Stimulated activated CD4-positive, alpha-beta T cell treated with anti-CD3 and anti-CD28 coated beads, Interleukin-15, amount 100 ng/mL, for 1 hour (primary cell): ENCODE results near the gene ZNF253.
"Not testable (repeated sequence)": the region's sequence is repeated elsewhere in the genome, so short reads cannot be mapped to it uniquely, and the experiment has no call there.

ENCODE experiments used
- DNase-seq, 2 donors: peaks; one replicate each; pipeline ENCODE4 v3.0.0-alpha.2; 2020; ENCODE audit warnings: low read depth in 1 of 2, low spot score in 1 of 2

The ZNF253 gene

DNA sequence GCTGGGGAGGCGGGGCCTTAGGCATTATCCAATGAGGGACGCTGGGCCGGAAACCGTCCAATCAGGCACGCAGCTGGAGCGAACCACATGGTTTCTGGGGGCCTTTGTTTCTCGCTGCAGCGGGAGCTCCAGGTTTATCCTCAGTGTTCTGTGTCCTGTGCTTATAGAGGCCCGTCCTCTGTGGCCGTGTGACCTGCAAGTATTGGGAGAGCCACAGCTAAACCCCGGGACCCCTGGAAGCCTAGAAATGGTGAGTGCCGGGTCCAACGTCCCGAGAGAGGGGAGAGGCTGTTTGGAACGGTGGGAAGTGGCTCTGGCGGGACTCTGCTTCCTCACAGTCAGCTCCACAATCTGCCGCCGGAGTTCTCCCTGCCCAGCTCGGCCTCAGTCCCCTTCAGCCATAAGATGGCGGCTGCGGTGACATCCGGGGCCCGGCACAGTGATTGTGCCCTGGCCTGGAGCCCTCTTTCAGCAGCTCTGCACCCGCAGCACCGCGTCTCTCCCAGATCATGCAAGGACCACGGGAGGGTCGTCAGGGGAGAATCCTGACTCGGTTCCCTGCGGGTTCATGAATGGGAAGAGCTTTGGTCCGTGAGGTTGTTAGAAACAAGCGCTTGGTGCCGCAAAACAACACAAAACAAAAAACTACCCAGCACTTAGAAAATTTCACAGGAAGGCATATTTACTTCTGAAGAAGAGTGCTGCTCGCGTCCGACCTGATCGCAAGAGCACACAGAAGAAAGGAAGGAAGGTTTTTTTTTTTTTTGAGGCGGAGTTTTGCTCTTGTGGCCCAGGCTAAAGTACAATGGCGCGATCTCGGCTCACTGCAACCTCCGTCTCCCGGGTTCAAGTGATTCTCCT, at the start of gene ZNF253:
Gene ZNF253, plus strand, starts transcription at position 133 of the 861 bp plus-strand sequence. Its CDS starts 115 bp downstream, at position 248.
- peak; percentile 82 to 88 for DNase-seq

DNA sequence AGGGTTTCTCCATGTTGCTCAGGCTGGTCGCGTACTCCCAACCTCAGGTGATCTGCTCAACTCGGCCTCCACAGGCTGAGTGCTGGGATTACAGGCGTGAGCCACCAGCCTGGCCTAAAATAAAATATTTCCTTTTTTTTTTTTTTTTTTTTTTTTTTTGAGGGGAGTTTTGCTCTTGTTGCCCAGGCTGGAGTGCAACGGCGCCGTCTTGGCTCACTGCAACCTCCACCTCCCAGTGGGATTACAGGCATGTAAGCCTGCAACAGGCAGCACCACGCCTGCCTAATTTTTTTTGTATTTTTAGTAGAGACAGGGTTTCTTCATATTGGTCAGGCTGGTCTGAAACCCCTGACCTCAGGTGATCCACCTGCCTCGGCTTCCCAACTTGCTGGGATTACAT, 49.0 kb upstream of the ZNF253 start:
- no peak for DNase-seq

GRCh38 chr19:19817357-19817756, 48.3 kb upstream of the ZNF253 start:
- DNase-seq: peak in 1 of 2 donors; percentile 22

DNA sequence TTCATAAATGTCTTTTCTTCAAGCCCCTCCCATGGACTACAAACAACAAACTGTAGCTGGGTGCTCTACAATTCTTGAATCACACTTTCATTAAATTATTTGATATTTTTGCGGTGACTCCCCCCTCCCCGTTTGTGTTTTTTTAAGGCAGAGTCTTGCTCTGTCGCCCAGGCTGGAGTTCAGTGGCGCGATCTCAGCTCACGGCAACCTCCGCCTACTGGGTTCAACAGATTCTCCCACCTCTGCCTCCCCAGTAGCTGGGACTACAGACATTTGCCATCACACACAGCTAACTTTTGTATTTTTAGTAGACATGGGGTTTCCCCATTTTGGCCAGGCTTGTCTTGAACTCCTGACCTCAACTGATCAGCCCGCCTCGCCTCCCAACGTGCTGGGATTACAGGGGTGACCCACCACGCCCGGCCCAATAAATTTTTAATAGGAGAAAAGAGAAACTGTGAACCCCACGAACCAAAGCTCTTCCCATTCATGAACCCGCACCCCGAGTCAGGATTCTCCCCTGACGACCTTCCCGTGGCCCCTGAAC, 44.8 kb upstream of the ZNF253 start:
- DNase-seq: no peak

DNA sequence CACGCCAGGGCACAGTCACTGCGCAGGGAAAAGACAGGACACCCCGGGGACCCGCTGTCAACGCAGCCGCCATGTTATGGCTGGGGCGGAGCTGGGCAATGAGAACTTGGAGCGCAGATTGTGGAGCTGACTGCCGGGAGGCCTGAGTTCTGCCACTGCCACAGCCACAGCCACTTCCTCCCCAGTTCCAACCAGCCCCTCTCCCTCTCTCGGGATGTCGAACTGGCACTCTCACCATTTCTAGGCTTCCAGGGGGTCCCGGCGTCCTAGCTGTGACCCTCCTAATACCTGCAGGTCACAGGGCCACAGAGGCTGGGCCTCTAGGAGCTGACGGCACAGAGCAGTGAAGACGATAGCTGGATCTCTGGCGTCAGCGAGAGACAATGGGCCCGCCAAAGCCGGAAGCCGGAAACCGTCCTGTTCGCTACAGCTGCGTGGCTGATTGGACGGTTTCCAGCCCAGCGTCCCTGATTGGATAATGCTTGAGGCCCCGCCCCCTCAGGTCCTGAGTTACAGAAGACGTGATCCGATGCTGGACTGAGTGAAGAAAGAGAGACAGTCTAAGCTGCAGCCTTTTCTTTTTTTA, 44.2 kb upstream of the ZNF253 start, which contains the start of gene ZNF506:
Gene ZNF506, minus strand, starts transcription at position 385 of the 586 bp plus-strand sequence. Its CDS starts 147 bp downstream, at position 238.
- peak; percentile 93 for DNase-seq

GRCh38 chr19:19821976-19822375, 43.7 kb upstream of the ZNF253 start:
- DNase-seq: not testable (repeated sequence)

- no peak for DNase-seq
Observed at GRCh38 chr19:19823916-19824315, 41.8 kb upstream of the ZNF253 start.

- DNase-seq: no peak
Observed at GRCh38 chr19:19826875-19827274, 38.8 kb upstream of the ZNF253 start.

DNA sequence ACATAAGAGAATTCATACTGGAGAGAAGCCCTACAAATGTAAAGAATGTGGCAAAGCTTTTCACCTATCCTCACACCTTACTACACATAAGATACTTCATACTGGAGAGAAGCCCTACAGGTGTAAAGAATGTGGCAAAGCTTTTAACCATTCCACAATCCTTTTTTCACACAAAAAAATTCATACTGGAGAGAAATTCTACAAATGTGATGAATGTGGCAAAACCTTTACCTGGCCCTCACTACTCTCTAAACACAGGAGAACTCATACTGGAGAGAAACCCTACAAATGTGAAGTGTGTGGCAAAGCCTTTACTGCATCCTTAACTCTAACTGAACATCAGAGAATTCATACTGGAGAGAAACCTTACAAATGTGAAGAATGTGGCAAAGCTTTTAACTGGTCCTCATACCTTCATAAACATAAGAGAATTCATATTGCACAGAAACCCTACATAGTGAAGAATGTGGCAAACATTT, 30.1 kb upstream of the ZNF253 start:
- DNase-seq: no peak

- DNase-seq: no peak
Observed at GRCh38 chr19:19847781-19848180, 17.9 kb upstream of the ZNF253 start.

DNA sequence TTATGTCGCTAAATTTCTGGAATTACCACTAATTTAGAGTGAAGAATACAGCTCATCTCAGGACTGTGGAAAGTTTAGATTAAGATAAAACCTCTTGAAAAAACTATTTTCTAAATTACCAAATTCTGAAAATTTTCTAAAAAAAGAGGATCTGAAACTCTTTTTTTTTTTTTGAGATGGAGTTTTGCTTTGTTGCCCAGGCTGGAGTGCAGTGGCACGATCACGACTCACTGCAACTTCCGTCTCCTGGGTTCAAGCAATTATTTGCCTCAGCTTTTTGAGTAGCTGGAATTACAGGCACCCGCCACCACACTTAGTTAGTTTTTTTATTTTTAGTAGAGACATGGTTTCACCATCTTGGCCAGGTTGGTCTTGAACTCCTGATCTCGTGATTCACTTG, 16.6 kb upstream of the ZNF253 start:
- no peak for DNase-seq

GRCh38 chr19:19851740-19852139, 13.9 kb upstream of the ZNF253 start:
- DNase-seq: not testable (repeated sequence)

- no peak for DNase-seq
Observed at GRCh38 chr19:19858751-19859150, 6.9 kb upstream of the ZNF253 start.

GRCh38 chr19:19860756-19861390, 4.8 kb upstream of the ZNF253 start:
- DNase-seq: no peak

DNA sequence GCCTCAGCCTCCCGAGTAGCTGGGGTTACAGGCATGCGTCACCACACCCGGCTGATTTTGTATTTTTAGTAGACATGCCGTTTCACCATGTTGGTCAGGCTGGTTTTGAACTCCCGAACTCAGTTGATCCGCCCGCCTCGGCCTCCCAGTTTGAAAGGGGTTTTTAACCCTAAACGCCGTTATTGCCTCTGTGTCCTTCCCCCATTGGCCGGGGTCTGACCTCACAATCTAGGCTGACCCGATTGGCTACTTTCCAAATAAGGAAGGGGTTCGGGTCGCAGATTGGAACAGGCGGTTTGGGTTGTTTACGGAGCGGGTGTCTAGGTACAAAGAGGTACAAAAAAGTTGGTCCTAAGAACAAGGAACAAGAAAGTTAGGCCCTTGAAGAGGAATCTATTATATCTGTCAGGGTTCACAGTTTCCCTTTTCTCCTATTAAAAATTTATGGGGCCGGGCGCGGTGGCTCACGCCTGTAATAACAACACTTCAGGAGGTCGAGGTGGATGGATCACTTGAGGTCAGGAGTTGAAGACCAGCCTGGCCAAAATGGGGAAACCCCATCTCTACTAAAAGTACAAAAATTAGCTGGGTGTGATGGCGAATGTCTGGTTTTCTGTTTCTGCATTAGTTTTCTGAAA, 1.0 kb downstream of the ZNF253 start:
- peak in 1 of 2 donors; percentile 9 for DNase-seq

DNA sequence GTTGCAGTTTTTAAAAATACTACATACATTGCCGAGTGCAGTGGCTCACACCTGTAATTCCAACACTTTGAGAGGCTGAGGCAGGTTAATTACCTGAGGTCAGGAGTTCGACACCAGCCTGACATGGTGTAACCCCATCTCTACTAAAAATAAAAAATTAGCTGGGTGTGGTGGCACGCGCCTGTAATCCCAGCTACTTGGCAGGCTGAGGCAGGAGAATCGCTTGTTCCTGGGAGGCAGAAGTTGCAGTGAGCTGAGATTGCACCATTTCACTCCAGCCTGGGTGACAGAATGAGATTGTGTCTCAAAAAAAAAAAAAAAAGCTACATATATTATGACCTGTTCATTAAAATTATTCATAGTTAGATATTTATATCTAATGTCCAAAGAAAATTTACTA, 4.4 kb downstream of the ZNF253 start:
- not testable (repeated sequence) for DNase-seq

GRCh38 chr19:19871932-19872331, 6.2 kb downstream of the ZNF253 start:
- no peak for DNase-seq

GRCh38 chr19:19873381-19873780, 7.7 kb downstream of the ZNF253 start:
- DNase-seq: no peak

- no peak for DNase-seq
Observed at GRCh38 chr19:19877724-19878123, 12.0 kb downstream of the ZNF253 start.

DNA sequence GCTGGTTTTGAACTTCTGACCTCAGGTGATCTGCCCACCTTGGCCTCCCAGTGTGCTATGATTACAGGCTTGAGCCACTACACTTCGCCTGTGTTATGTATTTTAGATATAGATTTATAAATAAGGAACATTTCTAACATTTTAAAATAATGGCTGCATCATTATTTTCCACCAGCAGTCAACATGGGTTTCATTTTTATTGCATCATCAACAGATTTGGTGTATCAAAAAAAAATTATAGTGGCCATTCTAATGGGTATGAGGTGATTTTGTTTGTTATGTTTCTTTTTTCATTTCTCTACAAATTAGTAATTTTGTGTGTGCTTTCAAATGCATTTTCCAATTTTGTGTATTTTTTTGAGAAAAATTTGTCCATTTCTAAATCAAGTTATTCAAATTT, 18.9 kb downstream of the ZNF253 start:
- no peak for DNase-seq
